ENCODE measurements around the gene GPC6. TPM values are rescaled to one million over a fixed set of nuclear protein-coding genes. Genes with fewer than 3 reads are reported as not detected.
"Not testable (repeated sequence)": the region's sequence is repeated elsewhere in the genome, so short reads cannot be mapped to it uniquely, and the experiment has no call there.

GPC6 gene
- total RNA-seq, 4 donors from 2014 or later, result 13.7 to 21.7 (median 16.5) TPM

GRCh38 chr13:93477238-93477637, 250.6 kb downstream of the GPC6 start:
- Histone ChIP-seq H3K9me3 (peaks cover 0 to 9% (median 0%) of the 10 kb centered on the region in 3 donors), H3K36me3 (no peaks in the 10 kb centered on the region), H3K27me3 (no peaks in the 10 kb centered on the region), H3K4me1 (no peaks in the 10 kb centered on the region), H3K4me3 (no peak overlapping the region), H3K27ac (no peak overlapping the region)
- no peak for TF ChIP-seq POLR2AphosphoS5 (IDR thresholded peaks at IDR 0.05)
- no peak for TF ChIP-seq EP300 (IDR thresholded peaks at IDR 0.05)
- TF ChIP-seq POLR2A (IDR thresholded peaks at IDR 0.05), result no peak
- TF ChIP-seq CTCF (IDR thresholded peaks at IDR 0.05), result no peak
- ATAC-seq, result no peak

GRCh38 chr13:93480553-93481106, 254.0 kb downstream of the GPC6 start:
- no peak for ATAC-seq
- TF ChIP-seq CTCF (IDR thresholded peaks at IDR 0.05) (no peak), POLR2AphosphoS5 (IDR thresholded peaks at IDR 0.05) (no peak), EP300 (IDR thresholded peaks at IDR 0.05) (no peak), POLR2A (IDR thresholded peaks at IDR 0.05) (no peak)
- no peaks in the 10 kb centered on the region for H3K27me3 ChIP-seq
- no peaks in the 10 kb centered on the region for H3K9me3 ChIP-seq
- WGBS, 2 donors (ENCODE audit: low coverage in 1 of 2), result 84 to 94% methylated on average over 3 of the region's 4 CpGs
- H3K4me3 ChIP-seq, result no peak overlapping the region
- H3K27ac ChIP-seq, result no peak overlapping the region
- no peaks in the 10 kb centered on the region for H3K36me3 ChIP-seq
- no peaks in the 10 kb centered on the region for H3K4me1 ChIP-seq

- H3K27ac ChIP-seq, ATAC-seq, H3K36me3 ChIP-seq, H3K27me3 ChIP-seq, H3K4me3 ChIP-seq, H3K9me3 ChIP-seq, H3K4me1 ChIP-seq: not testable (repeated sequence)
- WGBS, 2 donors (ENCODE audit: low coverage in 1 of 2), result 82 to 98% methylated on average over 5 to 19 of the region's 21 CpGs
These were observed 269.5 kb downstream of the GPC6 start for GRCh38 chr13:93496117-93496516.

GRCh38 chr13:93496985-93497673, 270.5 kb downstream of the GPC6 start:
- Histone ChIP-seq H3K9me3 (peaks cover 0 to 3% (median 0%) of the 10 kb centered on the region in 3 donors), H3K36me3 (no peaks in the 10 kb centered on the region), H3K27me3 (peaks cover 9% of the 10 kb centered on the region), H3K27ac (no peak overlapping the region), H3K4me3 (no peak overlapping the region), H3K4me1 (no peaks in the 10 kb centered on the region)
- TF ChIP-seq POLR2A (IDR thresholded peaks at IDR 0.05) (no peak), CTCF (IDR thresholded peaks at IDR 0.05) (no peak), POLR2AphosphoS5 (IDR thresholded peaks at IDR 0.05) (no peak), EP300 (IDR thresholded peaks at IDR 0.05) (no peak)
- no peak for ATAC-seq
- WGBS, 2 donors (ENCODE audit: low coverage in 1 of 2), result 58 to 66% methylated on average over 8 of the region's 8 CpGs

GRCh38 chr13:93499991-93500390, 273.4 kb downstream of the GPC6 start:
- Histone ChIP-seq H3K4me3 (no peak overlapping the region), H3K36me3 (no peaks in the 10 kb centered on the region), H3K4me1 (no peaks in the 10 kb centered on the region), H3K27me3 (peaks cover 9% of the 10 kb centered on the region), H3K27ac (no peak overlapping the region), H3K9me3 (no peaks in the 10 kb centered on the region)
- TF ChIP-seq CTCF (IDR thresholded peaks at IDR 0.05), result no peak
- TF ChIP-seq EP300 (IDR thresholded peaks at IDR 0.05), result no peak
- no peak for TF ChIP-seq POLR2A (IDR thresholded peaks at IDR 0.05)
- TF ChIP-seq POLR2AphosphoS5 (IDR thresholded peaks at IDR 0.05), result no peak
- WGBS, 2 donors (ENCODE audit: low coverage in 1 of 2), result 27% methylated on average over 4 to 5 of the region's 5 CpGs
- ATAC-seq, result no peak
